H9 (cell line): ENCODE measurements around the gene CAVIN2. TPM values are rescaled to one million over a fixed set of nuclear protein-coding genes. Genes with fewer than 3 reads are reported as not detected.

Source experiments
- DNase-seq: peaks from one replicate; pipeline ENCODE4 v3.0.0-alpha.2; 2017
- H2AFZ ChIP-seq: one replicate; pipeline ENCODE4 v1.6.1; 2013; ENCODE audit warnings: mild to moderate bottlenecking, low read length, control low read depth, moderate library complexity
- H2AK5ac ChIP-seq: 2 replicates; pipeline ENCODE4 v1.6.1; 2013; ENCODE audit warnings: low read length, control low read depth, mixed read lengths; ENCODE audit not compliant: insufficient read length
- H2BK120ac ChIP-seq: one replicate; pipeline ENCODE4 v1.6.1; 2013; ENCODE audit warnings: low read depth, mild to moderate bottlenecking, low read length, control low read depth, inconsistent platforms; ENCODE audit not compliant: poor library complexity, severe bottlenecking
- H2BK12ac ChIP-seq: 2 replicates; pipeline ENCODE4 v1.6.1; 2013; ENCODE audit warnings: low read length, control low read depth, mixed read lengths, low read depth; ENCODE audit not compliant: insufficient read length
- H2BK15ac ChIP-seq: 2 replicates; pipeline ENCODE4 v1.6.1; 2013; ENCODE audit warnings: low read depth, low read length, control low read depth
- H2BK20ac ChIP-seq: one replicate; pipeline ENCODE4 v1.6.1; 2013; ENCODE audit warnings: low read depth, mild to moderate bottlenecking, low read length, control low read depth, inconsistent platforms; ENCODE audit not compliant: poor library complexity, severe bottlenecking
- H2BK5ac ChIP-seq: 2 replicates; pipeline ENCODE4 v1.6.1; 2013; ENCODE audit warnings: low read length, control low read depth, mixed read lengths; ENCODE audit not compliant: insufficient read length
- H3K14ac ChIP-seq: 2 replicates; pipeline ENCODE4 v1.6.1; 2013; ENCODE audit warnings: low read length, control low read depth; ENCODE audit not compliant: insufficient read depth
- H3K18ac ChIP-seq: 2 replicates; pipeline ENCODE4 v1.6.1; 2013; ENCODE audit warnings: low read depth, mild to moderate bottlenecking, mixed read lengths, low read length, control low read depth; ENCODE audit not compliant: insufficient read length
- H3K23ac ChIP-seq: 2 replicates; pipeline ENCODE4 v1.6.1; 2013; ENCODE audit warnings: low read length, control low read depth, mixed read lengths, low read depth; ENCODE audit not compliant: insufficient read length
- H3K23me2 ChIP-seq: 2 replicates; pipeline ENCODE4 v1.6.1; 2013; ENCODE audit warnings: low read depth, mild to moderate bottlenecking, mixed read lengths, low read length, control low read depth; ENCODE audit not compliant: insufficient read length, poor library complexity, severe bottlenecking
- H3K27ac ChIP-seq: 2 replicates; pipeline ENCODE4 v1.5.1; 2013; ENCODE audit warnings: low read length, control low read depth, mixed read lengths, low read depth; ENCODE audit not compliant: insufficient read length
- H3K27me3 ChIP-seq: 2 replicates; pipeline ENCODE4 v1.6.1; 2013; ENCODE audit warnings: low read length, control low read depth, inconsistent platforms; ENCODE audit not compliant: insufficient read depth
- H3K4ac ChIP-seq: 2 replicates; pipeline ENCODE4 v1.6.1; 2013; ENCODE audit warnings: low read depth, mild to moderate bottlenecking, control low read depth, inconsistent platforms, low read length, moderate library complexity
- H3K4me1 ChIP-seq: 2 replicates; pipeline ENCODE4 v1.6.1; 2013; ENCODE audit warnings: low read length, control low read depth, inconsistent platforms; ENCODE audit not compliant: insufficient read depth
- H3K4me2 ChIP-seq: 2 replicates; pipeline ENCODE4 v1.6.1; 2013; ENCODE audit warnings: low read length, control low read depth, mixed read lengths; ENCODE audit not compliant: insufficient read length, insufficient read depth
- H3K56ac ChIP-seq: 2 replicates; pipeline ENCODE4 v1.6.1; 2013; ENCODE audit warnings: low read depth, mild to moderate bottlenecking, mixed read lengths, low read length, control low read depth; ENCODE audit not compliant: insufficient read length
- H3K79me1 ChIP-seq: 2 replicates; pipeline ENCODE4 v1.6.1; 2013; ENCODE audit warnings: low read depth, mild to moderate bottlenecking, moderate library complexity, low read length, control low read depth, inconsistent platforms; ENCODE audit not compliant: insufficient read depth, poor library complexity, severe bottlenecking
- H3K79me2 ChIP-seq: 2 replicates; pipeline ENCODE4 v1.6.1; 2013; ENCODE audit warnings: low read length, control low read depth, inconsistent platforms; ENCODE audit not compliant: insufficient read depth
- H3K9ac ChIP-seq: 2 replicates; pipeline ENCODE4 v1.6.1; 2013; ENCODE audit warnings: low read length, control low read depth, mixed read lengths; ENCODE audit not compliant: insufficient read length; ENCODE audit errors: extremely low read depth
- H3K9me3 ChIP-seq: one replicate; pipeline ENCODE4 v1.6.1; 2013; ENCODE audit warnings: low read depth, low read length, inconsistent platforms; ENCODE audit not compliant: control insufficient read depth
- H3T11ph ChIP-seq: one replicate; pipeline ENCODE4 v1.6.1; 2013; ENCODE audit warnings: mild to moderate bottlenecking, low read length, control low read depth, inconsistent platforms
- H4K20me1 ChIP-seq: one replicate; pipeline ENCODE4 v1.6.1; 2013; ENCODE audit not compliant: control insufficient read depth, insufficient read length, insufficient read depth
- H4K5ac ChIP-seq: 2 replicates; pipeline ENCODE4 v1.6.1; 2013; ENCODE audit warnings: low read depth, mild to moderate bottlenecking, mixed read lengths, low read length, control low read depth; ENCODE audit not compliant: insufficient read length
- H4K8ac ChIP-seq: replicated peaks from 2 replicates; pipeline ENCODE4 v1.6.1; 2013; ENCODE audit warnings: low read length, control low read depth, mixed read lengths, low read depth; ENCODE audit not compliant: insufficient read length
- H4K91ac ChIP-seq: 2 replicates; pipeline ENCODE4 v1.6.1; 2013; ENCODE audit warnings: low read depth, mild to moderate bottlenecking, moderate library complexity, mixed read lengths, low read length, control low read depth; ENCODE audit not compliant: insufficient read length
- H3K27ac Mint-ChIP-seq, 3 experiments: 2 replicates in 2 of 3; 3 replicates in 1 of 3; pipeline ENCODE4 v1.8.0; 2020 to 2021; ENCODE audit warnings: mixed read lengths in 3 of 3, mild to moderate bottlenecking in 1 of 3, moderate library complexity in 1 of 3
- H3K27me3 Mint-ChIP-seq: 2 replicates; pipeline ENCODE4 v1.8.0; 2021; ENCODE audit warnings: low read depth, mild to moderate bottlenecking, moderate library complexity, mixed read lengths
- H3K36me3 Mint-ChIP-seq, 3 experiments: 2 replicates in 2 of 3; 3 replicates in 1 of 3; pipeline ENCODE4 v1.8.0; 2020 to 2021; ENCODE audit warnings: low read depth in 3 of 3, mixed read lengths in 3 of 3; ENCODE audit not compliant: insufficient read depth in 1 of 3
- H3K4me1 Mint-ChIP-seq, 2 experiments: 2 replicates each; pipeline ENCODE4 v1.8.0; 2020; ENCODE audit warnings: mixed read lengths in 2 of 2
- H3K4me3 Mint-ChIP-seq, 2 experiments: 2 replicates in 1 of 2; 3 replicates in 1 of 2; pipeline ENCODE4 v1.8.0; 2020 to 2021; ENCODE audit warnings: mild to moderate bottlenecking in 2 of 2, mixed read lengths in 2 of 2, moderate library complexity in 1 of 2
- H3K9me3 Mint-ChIP-seq, 2 experiments: 2 replicates in 1 of 2; 3 replicates in 1 of 2; pipeline ENCODE4 v1.8.0; 2020; ENCODE audit warnings: mild to moderate bottlenecking in 2 of 2, mixed read lengths in 2 of 2, moderate library complexity in 1 of 2
- CTCF ChIP-seq: fragments of 200-600 bp; sonication (generic); conservative IDR thresholded peaks from 3 replicates; pipeline ENCODE4 v1.8.0; 2021; ENCODE audit warnings: antibody characterized with exemption, mild to moderate bottlenecking
- WGBS: extraction: QIAGEN DNeasy Blood & Tissue Kit; methylation state at CpG from one replicate; pipeline ENCODE4 v1.1.7; 2013; ENCODE audit warnings: missing lambda C conversion rate, low lambda C conversion rate, mixed read lengths; ENCODE audit not compliant: insufficient read length; ENCODE audit errors: extremely low coverage; 5-methylcytosine and 5-hydroxymethylcytosine counted together
- total RNA-seq: library from RNA; stranded (reverse); gene quantifications from 2 replicates; pipeline ENCODE4 v1.2.1, GENCODE V29; 2021

Gene CAVIN2
- total RNA-seq, 1 experiment from 2014 or later: not detected

- H4K91ac ChIP-seq: no peak overlapping the region
- H2BK20ac ChIP-seq: no peak overlapping the region
- Mint-ChIP-seq H3K27me3 (no peaks in the 10 kb centered on the region; the same call in 1 of the 2 replicates), H3K27ac (no peak overlapping the region), H3K4me3 (no peak overlapping the region), H3K36me3 (peaks cover 0 to 3% (median 0%) of the 10 kb centered on the region in 3 experiments; a peak in 2 of 7 replicates), H3K4me1 (peaks cover 17 to 25% of the 10 kb centered on the region in 2 experiments), H3K9me3 (peaks cover 0 to 4% of the 10 kb centered on the region in 2 experiments; a peak in 3 of 5 replicates)
- no peak overlapping the region for H2AFZ ChIP-seq
- no peak overlapping the region for H2BK5ac ChIP-seq
- no peak overlapping the region for H3K56ac ChIP-seq
- no peak overlapping the region for H3K23ac ChIP-seq
- H3K27me3 ChIP-seq: no peaks in the 10 kb centered on the region
- no peak overlapping the region for H2BK15ac ChIP-seq
- no peak overlapping the region for H4K8ac ChIP-seq
- no peak overlapping the region for H3K14ac ChIP-seq
- no peaks in the 10 kb centered on the region for H3K4me1 ChIP-seq
- no peak overlapping the region for H2BK12ac ChIP-seq
- no peak overlapping the region for H3K9ac ChIP-seq
- H3K18ac ChIP-seq: no peak overlapping the region
- no peaks in the 10 kb centered on the region for H3K23me2 ChIP-seq
- H3T11ph ChIP-seq: no peak overlapping the region
- H3K79me1 ChIP-seq: no peaks in the 10 kb centered on the region
- no peak overlapping the region for H4K5ac ChIP-seq
- H3K4ac ChIP-seq: no peak overlapping the region
- no peak for TF ChIP-seq CTCF
- H3K79me2 ChIP-seq: no peaks in the 10 kb centered on the region
- H2BK120ac ChIP-seq: no peak overlapping the region
- no peak for DNase-seq
- H4K20me1 ChIP-seq: no peaks in the 10 kb centered on the region
- no peak overlapping the region for H2AK5ac ChIP-seq
- H3K27ac ChIP-seq: no peak overlapping the region
- H3K9me3 ChIP-seq: no peaks in the 10 kb centered on the region
- no peak overlapping the region for H3K4me2 ChIP-seq
- no CpG with 5 or more reads among the region's 4 CpGs for WGBS
These were observed 15.4 kb upstream of the CAVIN2 start for GRCh38 chr2:191862156-191862775.
